NOMO-1 treated with DMSO at 0.1 percent for 48 hours (cell line): Measurements from ENCODE around the gene PACS1.

Experiments
- DNase-seq: peaks from one replicate; lab custom pipeline; 2025; ENCODE audit not compliant: unreplicated experiment; lab: John Stamatoyannopoulos, UW

The PACS1 gene

GRCh38 chr11:66133216-66133775 is 63.2 kb downstream of the PACS1 start:
- no peak for DNase-seq

- no peak for DNase-seq
Observed at GRCh38 chr11:66136752-66137123, 66.7 kb downstream of the PACS1 start.

GRCh38 chr11:66139817-66140404 is 69.8 kb downstream of the PACS1 start:
- DNase-seq, result no peak

- peak; percentile 58 for DNase-seq
Observed at GRCh38 chr11:66142370-66143263, 72.5 kb downstream of the PACS1 start.

- DNase-seq, result no peak
Observed at GRCh38 chr11:66143264-66143566, 73.1 kb downstream of the PACS1 start.

GRCh38 chr11:66143996-66144678 is 74.1 kb downstream of the PACS1 start:
- DNase-seq, result no peak

GRCh38 chr11:66146074-66146473 is 76.0 kb downstream of the PACS1 start:
- no peak for DNase-seq

DNA sequence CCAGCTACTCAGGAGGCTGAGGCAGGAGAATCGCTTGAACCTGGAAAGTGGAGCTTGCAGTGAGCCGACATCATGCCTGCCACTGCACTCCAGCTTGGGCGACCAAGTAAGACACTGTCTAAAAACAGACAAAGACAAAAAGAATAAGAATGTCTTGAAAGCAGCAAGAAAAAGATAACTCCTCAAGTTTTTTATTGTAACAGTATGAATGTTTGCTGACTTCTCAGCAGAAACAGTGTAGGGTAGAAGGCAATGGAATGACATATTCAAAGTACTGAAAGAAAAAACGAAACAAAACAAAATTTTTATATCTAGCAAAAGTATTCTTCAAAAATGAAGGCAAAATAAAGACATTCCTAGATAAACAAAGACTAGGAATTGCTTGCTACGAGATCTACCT is 76.9 kb downstream of the PACS1 start:
- no peak for DNase-seq

GRCh38 chr11:66150140-66150539 is 80.1 kb downstream of the PACS1 start:
- no peak for DNase-seq

DNA sequence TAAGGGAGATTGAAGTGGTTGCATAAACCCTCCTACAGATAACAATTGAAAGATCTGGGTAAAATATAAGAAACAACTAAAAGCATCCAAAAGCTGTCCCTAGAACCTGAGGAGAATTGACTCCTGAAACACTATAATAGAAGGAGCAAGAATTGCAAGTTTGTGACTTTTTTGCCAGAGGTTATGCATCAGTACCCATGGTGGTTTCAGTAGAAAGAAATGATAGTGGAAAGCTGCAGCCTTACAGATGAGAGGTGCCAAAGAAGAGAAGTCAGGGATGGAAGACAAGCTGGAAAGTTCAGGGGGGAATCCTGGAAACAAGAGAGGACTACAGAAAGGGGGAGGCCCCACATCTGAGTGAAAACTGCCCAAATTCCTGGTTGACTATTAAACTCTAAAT is 80.7 kb downstream of the PACS1 start:
- DNase-seq, result no peak

DNA sequence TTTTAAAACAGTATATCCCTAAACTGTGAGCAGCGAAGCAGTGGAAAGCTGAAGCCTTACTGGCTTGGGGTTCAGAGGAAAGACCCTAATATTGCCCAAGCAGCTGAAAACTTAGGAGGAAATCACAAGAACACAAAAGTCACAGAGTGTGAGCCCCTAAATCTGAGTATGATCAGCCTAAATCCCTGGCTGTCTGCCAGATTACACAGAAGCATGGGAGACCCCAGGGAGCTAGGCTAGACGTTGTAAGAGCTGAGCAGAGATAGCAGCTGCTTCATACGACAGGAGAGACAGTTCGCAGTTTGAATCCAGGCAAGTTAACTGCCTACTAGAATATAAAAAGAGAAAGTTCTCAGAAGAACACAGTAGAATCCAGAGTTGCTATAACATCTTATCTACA is 81.2 kb downstream of the PACS1 start:
- DNase-seq, result no peak

DNA sequence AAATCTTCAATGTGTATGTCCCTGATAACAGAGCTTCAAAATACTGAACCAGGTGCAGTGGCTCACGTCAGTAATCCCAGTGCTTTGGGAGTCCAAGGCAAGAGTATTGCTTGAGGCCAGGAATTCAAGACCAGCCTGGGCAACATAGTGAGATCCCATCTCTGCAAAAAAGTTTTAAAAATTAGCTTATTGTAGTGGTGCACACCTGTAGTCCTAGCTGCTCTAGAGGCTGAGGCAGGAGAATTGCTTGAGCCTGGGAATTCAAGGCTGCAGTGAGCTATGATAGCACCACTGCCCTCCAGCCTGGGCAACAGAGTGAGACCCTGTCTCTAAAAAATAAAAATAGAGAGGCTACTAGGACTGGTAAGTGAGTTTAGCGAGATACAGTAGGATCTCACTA is 84.0 kb downstream of the PACS1 start:
- DNase-seq, result no peak

DNA sequence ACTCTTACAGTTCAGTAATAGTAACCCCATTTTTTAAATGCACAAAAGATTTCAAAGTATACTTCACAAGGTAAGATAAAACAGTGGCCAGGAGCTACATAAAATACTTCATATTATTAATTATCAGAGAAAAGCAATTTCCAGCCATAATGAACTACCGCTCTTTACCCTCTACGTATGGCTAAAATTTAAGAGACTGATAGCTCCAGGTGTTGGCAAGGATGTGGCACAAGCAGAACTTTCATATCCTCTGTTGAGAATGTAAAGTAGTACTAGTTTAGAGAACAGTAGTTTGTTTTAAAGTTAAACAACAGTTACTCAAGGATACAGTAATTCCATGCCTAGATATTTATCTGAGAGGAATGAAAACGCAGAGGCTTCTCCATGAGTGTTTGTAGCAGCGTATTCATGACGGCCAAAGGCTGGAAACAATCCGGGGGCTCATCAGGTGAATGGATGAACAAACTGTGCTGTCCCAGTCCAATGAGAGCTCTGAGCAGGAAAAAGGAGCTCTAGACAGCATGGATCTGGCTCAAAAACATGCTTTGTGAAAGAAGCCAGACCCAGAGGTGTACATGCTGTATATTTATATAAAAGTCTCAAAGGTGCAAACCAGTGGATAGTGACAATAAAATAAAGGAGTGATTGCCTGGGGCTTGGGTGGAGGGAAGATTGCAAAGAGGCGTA is 85.5 kb downstream of the PACS1 start:
- DNase-seq, result no peak

GRCh38 chr11:66157182-66157864 is 87.3 kb downstream of the PACS1 start:
- no peak for DNase-seq

GRCh38 chr11:66158156-66158555 is 88.1 kb downstream of the PACS1 start:
- DNase-seq, result no peak

- DNase-seq, result no peak
Observed at GRCh38 chr11:66159324-66159984, 89.4 kb downstream of the PACS1 start.

GRCh38 chr11:66160709-66161108 is 90.6 kb downstream of the PACS1 start:
- DNase-seq, result no peak

DNA sequence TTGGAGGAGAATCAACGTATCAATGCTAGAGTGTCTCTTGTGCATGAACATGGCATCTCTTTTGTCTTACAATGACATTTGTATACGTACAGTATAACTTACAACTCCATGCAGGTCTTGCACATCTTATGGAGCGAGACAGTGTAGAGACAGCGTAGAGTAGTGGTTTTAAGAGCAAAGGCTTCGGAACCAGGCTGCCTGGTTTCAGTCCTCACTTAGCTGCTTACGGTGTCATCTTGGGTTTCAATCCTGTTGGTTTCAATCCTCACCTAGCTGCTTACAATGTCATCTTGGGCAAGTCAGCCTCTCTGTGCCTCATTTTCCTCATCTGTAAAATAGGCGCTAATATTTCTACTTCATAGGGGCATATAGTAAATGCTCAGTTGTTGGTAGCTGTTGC is 98.2 kb downstream of the PACS1 start:
- DNase-seq, result no peak

GRCh38 chr11:66172146-66172545 is 102.1 kb downstream of the PACS1 start:
- DNase-seq, result no peak

- DNase-seq, result no peak
Observed at GRCh38 chr11:66176650-66177049, 106.6 kb downstream of the PACS1 start.
